HepG2 (cell line): ENCODE measurements around the gene HYAL2. TPM values are rescaled to one million over a fixed set of nuclear protein-coding genes. Genes with fewer than 3 reads are reported as not detected.

ENCODE experiments used
- polyA plus RNA-seq, 8 experiments: library from polyadenylated mRNA; depleted of rRNA in 3 of 8; stranded (reverse) in 7 of 8; unstranded in 1 of 8; fragments of >200 nt; fragmentation: Illumina TruSeq in 4 of 8; extraction: Trizol in 4 of 8; gene quantifications; 2 replicates each; pipeline versions ENCODE4 v1.2.1 to v1.2.3, GENCODE V29; 2011 to 2016; ENCODE audit warnings: low read depth in 4 of 8, missing spikeins in 1 of 8, mixed read lengths in 1 of 8; ENCODE audit not compliant: insufficient read depth in 1 of 8
- total RNA-seq, 5 experiments: library from RNA; depleted of rRNA; stranded (reverse); fragments of >200 nt; fragmentation: Illumina TruSeq; extraction: Trizol; gene quantifications; 2 replicates each; pipeline ENCODE4 v1.2.3, GENCODE V29; 2016; ENCODE audit warnings: low read depth in 1 of 5

HYAL2 gene
- total and polyA plus RNA-seq, 2 of the 13 experiments (the other 11 are each of a cell fraction or from before 2014, with no cell fraction given), result 76.2 to 102 TPM

Other genes with a start within 250 kb of the HYAL2 start
- 65.0 and 106 TPM in 2 replicates for gene RBM5, start 233.8 kb downstream of the HYAL2 start, total RNA-seq (2016; rRNA removed; fragmentation: Illumina TruSeq; extraction: Trizol)
- 204 and 254 TPM in 2 replicates for gene RBM5, start 233.8 kb downstream of the HYAL2 start, polyA plus RNA-seq (2011; rRNA removed)
- gene SEMA3F, start 167.4 kb downstream of the HYAL2 start, total RNA-seq (2016; rRNA removed; fragmentation: Illumina TruSeq; extraction: Trizol), result 3.6 and 7.6 TPM in 2 replicates
- gene SEMA3F, start 167.4 kb downstream of the HYAL2 start, polyA plus RNA-seq (2011; rRNA removed), result 14.8 and 17.2 TPM in 2 replicates
- 0.15 TPM in 1 of 2 replicates, not detected in the other for gene GNAT1, start 131.1 kb downstream of the HYAL2 start, total RNA-seq (2016; rRNA removed; fragmentation: Illumina TruSeq; extraction: Trizol)
- 0.03 TPM in 1 of 2 replicates, not detected in the other for gene GNAT1, start 131.1 kb downstream of the HYAL2 start, polyA plus RNA-seq (2011; rRNA removed)
- gene SLC38A3, start 117.5 kb downstream of the HYAL2 start, total RNA-seq (2016; rRNA removed; fragmentation: Illumina TruSeq; extraction: Trizol), result 14.3 and 29.8 TPM in 2 replicates
- 164 and 247 TPM in 2 replicates for gene SLC38A3, start 117.5 kb downstream of the HYAL2 start, polyA plus RNA-seq (2011; rRNA removed)
- 34.5 and 51.1 TPM in 2 replicates for gene GNAI2, start 86.5 kb downstream of the HYAL2 start, total RNA-seq (2016; rRNA removed; fragmentation: Illumina TruSeq; extraction: Trizol)
- gene GNAI2, start 86.5 kb downstream of the HYAL2 start, polyA plus RNA-seq (2011; rRNA removed), result 66.1 and 66.2 TPM in 2 replicates
- gene SEMA3B, start 53.6 kb downstream of the HYAL2 start, total RNA-seq (2016; rRNA removed; fragmentation: Illumina TruSeq; extraction: Trizol), result 25.6 and 93.2 TPM in 2 replicates
- gene SEMA3B, start 53.6 kb downstream of the HYAL2 start, polyA plus RNA-seq (2011; rRNA removed), result 158 and 173 TPM in 2 replicates
- 0.07 TPM in 1 of 2 replicates, not detected in the other for gene LSMEM2, start 43.7 kb downstream of the HYAL2 start, total RNA-seq (2016; rRNA removed; fragmentation: Illumina TruSeq; extraction: Trizol)
- gene LSMEM2, start 43.7 kb downstream of the HYAL2 start, polyA plus RNA-seq (2011; rRNA removed), result 0.41 and 0.44 TPM in 2 replicates
- gene IFRD2, start 30.3 kb downstream of the HYAL2 start, total RNA-seq (2016; rRNA removed; fragmentation: Illumina TruSeq; extraction: Trizol), result 81.4 and 96.1 TPM in 2 replicates
- 32.8 and 43.1 TPM in 2 replicates for gene IFRD2, start 30.3 kb downstream of the HYAL2 start, polyA plus RNA-seq (2011; rRNA removed)
- 5.5 and 5.9 TPM in 2 replicates for gene HYAL3, start 23.3 kb downstream of the HYAL2 start, total RNA-seq (2016; rRNA removed; fragmentation: Illumina TruSeq; extraction: Trizol)
- gene HYAL3, start 23.3 kb downstream of the HYAL2 start, polyA plus RNA-seq (2011; rRNA removed), result 10.4 and 12.9 TPM in 2 replicates
- gene NAA80, start 23.3 kb downstream of the HYAL2 start, total RNA-seq (2016; rRNA removed; fragmentation: Illumina TruSeq; extraction: Trizol), result 1.5 and 3.4 TPM in 2 replicates
- gene NAA80, start 23.3 kb downstream of the HYAL2 start, polyA plus RNA-seq (2011; rRNA removed), result 8.7 and 13.1 TPM in 2 replicates
- 50.5 and 76.5 TPM in 2 replicates for gene HYAL1, start 19.2 kb downstream of the HYAL2 start, total RNA-seq (2016; rRNA removed; fragmentation: Illumina TruSeq; extraction: Trizol)
- 193 and 218 TPM in 2 replicates for gene HYAL1, start 19.2 kb downstream of the HYAL2 start, polyA plus RNA-seq (2011; rRNA removed)
- 35.9 and 36.7 TPM in 2 replicates for gene TUSC2, start 5.5 kb upstream of the HYAL2 start, total RNA-seq (2016; rRNA removed; fragmentation: Illumina TruSeq; extraction: Trizol)
- gene TUSC2, start 5.5 kb upstream of the HYAL2 start, polyA plus RNA-seq (2011; rRNA removed), result 38.5 and 39.1 TPM in 2 replicates
- gene RASSF1, start 18.1 kb upstream of the HYAL2 start, total RNA-seq (2016; rRNA removed; fragmentation: Illumina TruSeq; extraction: Trizol), result 7.7 and 10.2 TPM in 2 replicates
- gene RASSF1, start 18.1 kb upstream of the HYAL2 start, polyA plus RNA-seq (2011; rRNA removed), result 27.5 and 28.6 TPM in 2 replicates
- gene ZMYND10, start 23.0 kb upstream of the HYAL2 start, total RNA-seq (2016; rRNA removed; fragmentation: Illumina TruSeq; extraction: Trizol), result 0.49 and 0.60 TPM in 2 replicates
- 0.74 and 1.8 TPM in 2 replicates for gene ZMYND10, start 23.0 kb upstream of the HYAL2 start, polyA plus RNA-seq (2011; rRNA removed)
- gene NPRL2, start 28.0 kb upstream of the HYAL2 start, total RNA-seq (2016; rRNA removed; fragmentation: Illumina TruSeq; extraction: Trizol), result 25.3 and 30.6 TPM in 2 replicates
- 51.4 and 52.7 TPM in 2 replicates for gene NPRL2, start 28.0 kb upstream of the HYAL2 start, polyA plus RNA-seq (2011; rRNA removed)
- 9.1 and 17.2 TPM in 2 replicates for gene CYB561D2, start 28.1 kb upstream of the HYAL2 start, total RNA-seq (2016; rRNA removed; fragmentation: Illumina TruSeq; extraction: Trizol)
- 11.1 and 13.0 TPM in 2 replicates for gene CYB561D2, start 28.1 kb upstream of the HYAL2 start, polyA plus RNA-seq (2011; rRNA removed)
- 15.2 and 30.7 TPM in 2 replicates for gene TMEM115, start 36.8 kb upstream of the HYAL2 start, total RNA-seq (2016; rRNA removed; fragmentation: Illumina TruSeq; extraction: Trizol)
- gene TMEM115, start 36.8 kb upstream of the HYAL2 start, polyA plus RNA-seq (2011; rRNA removed), result 22.1 and 31.0 TPM in 2 replicates
- gene CACNA2D2, start 180.9 kb upstream of the HYAL2 start, total RNA-seq (2016; rRNA removed; fragmentation: Illumina TruSeq; extraction: Trizol), result not detected in 2 replicates
- not detected in 2 replicates for gene CACNA2D2, start 180.9 kb upstream of the HYAL2 start, polyA plus RNA-seq (2011; rRNA removed)
- gene C3orf18, start 245.0 kb upstream of the HYAL2 start, total RNA-seq (2016; rRNA removed; fragmentation: Illumina TruSeq; extraction: Trizol), result 1.2 and 1.6 TPM in 2 replicates
- gene C3orf18, start 245.0 kb upstream of the HYAL2 start, polyA plus RNA-seq (2011; rRNA removed), result 4.6 and 4.8 TPM in 2 replicates
- gene HEMK1, start 246.8 kb upstream of the HYAL2 start, total RNA-seq (2016; rRNA removed; fragmentation: Illumina TruSeq; extraction: Trizol), result 6.3 and 9.8 TPM in 2 replicates
- gene HEMK1, start 246.8 kb upstream of the HYAL2 start, polyA plus RNA-seq (2011; rRNA removed), result 12.6 and 16.2 TPM in 2 replicates